NB4 (cell line): ENCODE measurements around the gene USP6NL.

Experiments used
- DNase-seq: peaks from one replicate; pipeline ENCODE4 v3.0.0; 2010; ENCODE audit warnings: low read depth
- H3K4me3 ChIP-seq: one replicate; pipeline ENCODE4 v1.5.1; 2011; ENCODE audit warnings: mild to moderate bottlenecking, low read depth, low read length, moderate library complexity
- CTCF ChIP-seq: IDR thresholded peaks from one replicate; pipeline ENCODE4 v1.5.1; 2012; ENCODE audit warnings: low read depth, low read length
- MAX ChIP-seq: IDR thresholded peaks from 2 replicates; pipeline ENCODE4 v1.6.1; 2011; ENCODE audit warnings: low read depth, low read length
- MYC ChIP-seq: IDR thresholded peaks from 2 replicates; pipeline ENCODE4 v1.6.1; 2011; ENCODE audit warnings: low read depth, low read length
- POLR2A ChIP-seq: IDR thresholded peaks from 2 replicates; pipeline ENCODE4 v1.6.1; 2011; ENCODE audit warnings: mild to moderate bottlenecking; ENCODE audit not compliant: insufficient read length; ENCODE audit errors: extremely low read depth

USP6NL gene

GRCh38 chr10:11551104-11551503 is 60.3 kb downstream of the USP6NL start:
- H3K4me3 ChIP-seq = no peak overlapping the region
- TF ChIP-seq MYC (no peak), MAX (no peak), CTCF (no peak), POLR2A (no peak)
- DNase-seq = no peak

GRCh38 chr10:11548768-11549099 is 62.7 kb downstream of the USP6NL start:
- no peak overlapping the region for H3K4me3 ChIP-seq
- TF ChIP-seq MAX = no peak
- no peak for TF ChIP-seq POLR2A
- TF ChIP-seq CTCF = no peak
- no peak for TF ChIP-seq MYC
- DNase-seq = no peak

- no peak for DNase-seq
- no peak overlapping the region for H3K4me3 ChIP-seq
These were observed 63.2 kb downstream of the USP6NL start for GRCh38 chr10:11548065-11548767.

DNA sequence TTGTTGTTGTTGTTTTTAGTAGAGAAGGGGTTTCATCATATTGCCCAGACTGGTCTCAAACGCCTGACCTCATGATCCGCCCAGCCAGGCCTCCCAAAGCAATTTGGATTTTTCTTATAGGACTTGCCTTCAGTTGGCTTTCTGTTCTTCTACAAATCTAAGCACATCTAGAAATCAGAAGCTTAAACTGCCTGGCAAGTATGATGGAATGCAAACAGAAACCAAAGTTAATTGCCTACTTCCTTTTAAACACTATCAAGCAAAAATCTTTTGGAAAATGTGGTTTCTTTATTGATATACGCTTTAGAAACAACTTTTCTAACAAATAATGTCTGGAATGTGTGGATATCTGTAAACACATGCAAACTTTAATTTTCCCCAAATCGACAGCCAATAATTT is 64.9 kb downstream of the USP6NL start:
- TF ChIP-seq MAX (no peak), POLR2A (no peak), CTCF (no peak), MYC (no peak)
- DNase-seq = no peak
- no peak overlapping the region for H3K4me3 ChIP-seq

More at GRCh38 chr10:11548065-11548767, 63.2 kb downstream of the USP6NL start:
- TF ChIP-seq CTCF (no peak), MYC (no peak), MAX (no peak)

- TF ChIP-seq MAX (no peak), MYC (no peak), POLR2A (no peak), CTCF (no peak)
- no peak overlapping the region for H3K4me3 ChIP-seq
- DNase-seq = no peak
These were observed 70.2 kb downstream of the USP6NL start for GRCh38 chr10:11541296-11541695.
